ENCODE results near the gene C4B.
"Not testable (repeated sequence)": the region's sequence is repeated elsewhere in the genome, so short reads cannot be mapped to it uniquely, and the experiment has no call there.

DNA sequence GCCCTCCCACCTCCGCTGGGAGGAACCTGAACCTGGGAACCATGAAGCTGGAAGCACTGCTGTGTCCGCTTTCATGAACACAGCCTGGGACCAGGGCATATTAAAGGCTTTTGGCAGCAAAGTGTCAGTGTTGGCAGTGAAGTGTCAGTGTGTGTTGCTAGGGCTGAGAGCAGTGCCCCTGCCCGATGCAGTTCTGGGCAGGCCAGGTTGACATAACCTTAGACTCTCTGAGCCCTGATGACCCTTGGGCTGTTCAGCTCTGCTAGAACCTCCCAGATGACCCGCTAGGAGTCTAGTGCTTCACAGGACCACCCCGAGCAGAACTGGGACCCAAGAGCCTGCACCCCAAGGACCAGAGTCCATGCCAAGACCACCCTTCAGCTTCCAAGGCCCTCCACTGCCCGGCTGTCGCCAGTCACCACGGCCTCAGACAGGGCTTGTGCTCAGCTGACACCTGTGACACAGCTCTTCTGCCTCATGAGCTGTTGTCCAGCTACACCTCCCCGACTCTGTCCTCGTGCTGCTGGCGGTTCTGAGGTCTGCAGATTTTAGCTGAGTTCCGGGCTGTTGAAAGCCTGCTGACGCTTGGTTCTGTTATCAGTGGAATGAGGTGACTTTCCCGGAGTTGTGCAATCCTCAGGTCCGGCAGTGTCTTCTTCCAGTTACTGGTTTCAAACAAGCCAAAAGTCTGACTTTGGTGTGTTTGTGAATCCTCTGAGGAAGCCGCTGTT lies 20.9 kb downstream of the C4B start:
- TF ChIP-seq, protein P1, sequence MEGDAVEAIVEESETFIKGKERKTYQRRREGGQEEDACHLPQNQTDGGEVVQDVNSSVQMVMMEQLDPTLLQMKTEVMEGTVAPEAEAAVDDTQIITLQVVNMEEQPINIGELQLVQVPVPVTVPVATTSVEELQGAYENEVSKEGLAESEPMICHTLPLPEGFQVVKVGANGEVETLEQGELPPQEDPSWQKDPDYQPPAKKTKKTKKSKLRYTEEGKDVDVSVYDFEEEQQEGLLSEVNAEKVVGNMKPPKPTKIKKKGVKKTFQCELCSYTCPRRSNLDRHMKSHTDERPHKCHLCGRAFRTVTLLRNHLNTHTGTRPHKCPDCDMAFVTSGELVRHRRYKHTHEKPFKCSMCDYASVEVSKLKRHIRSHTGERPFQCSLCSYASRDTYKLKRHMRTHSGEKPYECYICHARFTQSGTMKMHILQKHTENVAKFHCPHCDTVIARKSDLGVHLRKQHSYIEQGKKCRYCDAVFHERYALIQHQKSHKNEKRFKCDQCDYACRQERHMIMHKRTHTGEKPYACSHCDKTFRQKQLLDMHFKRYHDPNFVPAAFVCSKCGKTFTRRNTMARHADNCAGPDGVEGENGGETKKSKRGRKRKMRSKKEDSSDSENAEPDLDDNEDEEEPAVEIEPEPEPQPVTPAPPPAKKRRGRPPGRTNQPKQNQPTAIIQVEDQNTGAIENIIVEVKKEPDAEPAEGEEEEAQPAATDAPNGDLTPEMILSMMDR (IDR thresholded peaks at IDR 0.05) = not testable (repeated sequence)
- not testable (repeated sequence) for TF ChIP-seq POLR2AphosphoS5 (IDR thresholded peaks at IDR 0.05)

Data from prostate gland (tissue), 2 donors.